AG09319 (cell line): ENCODE measurements around the gene SLC25A19.

Experiments
- DNase-seq: peaks from one replicate; pipeline ENCODE4 v3.0.0-alpha.2; 2010; ENCODE audit warnings: low read depth; ENCODE audit errors: extremely low read depth
- CTCF ChIP-seq: IDR thresholded peaks from 2 replicates; pipeline ENCODE4 v1.5.1; 2011; ENCODE audit warnings: low read depth, mild to moderate bottlenecking, inconsistent platforms, low read length, moderate library complexity

SLC25A19 gene

DNA sequence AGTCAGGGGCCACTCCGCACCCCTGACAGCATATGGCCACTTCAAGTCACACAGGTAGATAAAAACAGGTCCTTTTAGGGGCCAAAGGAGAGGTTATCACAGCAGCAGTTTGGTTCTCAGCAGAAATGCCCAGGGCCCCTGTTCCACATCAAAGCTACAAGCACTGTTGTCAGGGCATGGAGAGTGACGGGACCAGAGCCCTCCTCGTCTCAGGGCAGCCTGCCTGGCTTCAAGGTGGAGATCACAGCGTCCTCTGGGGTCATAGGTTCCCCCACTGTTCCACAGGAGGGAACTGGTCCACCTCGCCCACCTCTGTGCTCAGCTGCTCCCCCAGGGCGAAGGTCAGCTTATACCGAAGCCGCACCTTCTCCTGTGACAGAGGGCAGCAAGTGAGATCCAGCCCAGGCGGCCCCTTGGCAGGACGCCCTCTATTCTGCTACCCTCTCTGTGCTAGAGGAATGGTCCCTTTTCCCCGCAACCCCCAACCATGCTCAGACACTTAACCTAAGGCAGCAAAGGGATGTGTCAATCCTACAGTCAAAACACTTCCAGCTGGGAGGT lies 51.1 kb downstream of the SLC25A19 start:
- no peak for TF ChIP-seq CTCF
- no peak for DNase-seq

DNA sequence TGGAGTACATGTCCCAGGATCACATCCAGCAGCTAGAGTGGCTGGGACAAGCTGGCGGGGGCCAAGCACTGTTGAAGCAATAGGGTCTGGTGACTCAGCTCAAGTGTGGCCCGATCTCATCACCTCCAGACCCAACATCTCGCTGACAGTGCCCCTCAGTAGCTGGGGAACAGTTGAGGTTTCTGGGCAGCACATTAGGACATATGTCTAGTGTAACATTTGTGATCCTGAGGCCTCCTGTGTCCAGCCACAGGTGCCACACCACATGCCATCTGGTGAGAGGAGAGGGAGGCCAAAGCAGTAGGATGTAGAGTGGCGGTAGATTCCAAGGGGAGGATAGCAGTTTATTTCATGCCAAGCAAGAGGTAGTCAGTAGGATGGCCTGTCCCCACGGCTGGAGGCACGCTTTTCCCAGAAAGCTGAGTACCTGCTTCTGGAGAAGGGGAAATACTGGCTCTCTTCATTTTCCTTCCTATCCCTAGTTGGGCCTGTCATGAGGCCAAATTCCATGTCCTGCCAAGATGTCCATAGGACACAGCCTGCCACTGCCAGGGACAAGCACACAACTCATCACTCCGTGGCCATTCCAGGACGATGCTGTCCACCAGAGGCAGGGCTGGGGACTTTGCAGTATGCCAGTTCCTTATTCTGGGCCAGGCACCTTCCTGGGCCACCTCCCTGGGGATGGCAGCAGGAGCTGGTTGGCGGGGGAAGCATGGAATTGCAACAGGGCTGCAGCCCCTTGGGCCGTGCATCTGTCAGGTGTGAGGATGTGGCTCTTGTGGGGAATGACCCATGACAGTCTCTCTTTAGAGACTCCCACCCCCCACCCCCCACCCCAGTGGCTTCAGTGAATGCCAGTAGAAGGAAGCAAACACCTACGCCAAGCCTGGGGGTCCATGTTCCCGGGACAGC lies 51.9 kb downstream of the SLC25A19 start:
- DNase-seq, result no peak
- TF ChIP-seq CTCF, result no peak

DNA sequence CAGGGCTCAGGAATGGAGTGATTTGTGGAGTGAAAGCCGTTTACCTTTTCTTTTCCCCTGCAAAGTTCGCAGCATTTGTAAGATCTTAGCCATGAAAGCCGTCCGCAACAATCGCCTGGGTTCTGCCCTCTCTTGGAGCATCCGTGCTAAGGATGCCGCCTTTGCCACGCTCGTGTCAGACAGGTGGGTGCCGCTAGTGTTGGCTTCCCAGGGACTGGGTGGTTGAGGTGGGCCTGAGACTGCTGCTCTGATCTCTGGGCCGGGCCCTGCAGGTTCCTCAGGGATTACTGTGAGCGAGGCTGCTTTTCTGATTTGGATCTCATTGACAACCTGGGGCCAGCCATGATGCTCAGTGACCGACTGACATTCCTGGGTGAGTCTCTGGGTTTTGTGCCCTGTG lies 56.4 kb downstream of the SLC25A19 start:
- DNase-seq, result no peak
- no peak for TF ChIP-seq CTCF

- no peak for DNase-seq
- no peak for TF ChIP-seq CTCF
Measured at GRCh38 chr17:75231741-75232464, 57.3 kb downstream of the SLC25A19 start.

- TF ChIP-seq CTCF, result no peak
- no peak for DNase-seq
Measured at GRCh38 chr17:75231071-75231470, 58.2 kb downstream of the SLC25A19 start.

DNA sequence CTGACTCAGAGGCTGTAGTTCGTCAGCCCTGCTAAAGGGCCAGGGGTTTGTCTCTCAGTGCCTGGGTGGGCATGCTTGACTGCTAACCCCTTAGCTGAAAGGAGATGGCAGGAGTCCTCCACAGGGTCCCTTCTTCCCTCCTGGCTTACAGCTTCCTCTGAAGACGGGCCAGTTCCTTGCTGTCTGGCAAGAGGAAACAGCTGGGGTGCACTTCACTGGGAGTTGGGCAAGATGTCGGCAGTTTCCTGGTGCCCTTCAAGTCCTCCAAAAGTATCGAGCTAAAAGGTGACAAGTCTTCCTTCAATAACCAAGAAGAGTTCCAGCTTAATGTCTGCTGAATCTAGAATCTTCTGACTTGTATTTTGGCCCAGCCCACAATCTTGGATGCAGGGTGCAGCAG lies 60.4 kb downstream of the SLC25A19 start:
- TF ChIP-seq CTCF, result no peak
- no peak for DNase-seq

- TF ChIP-seq CTCF, result no peak
- no peak for DNase-seq
Measured at GRCh38 chr17:75228305-75228704, 60.9 kb downstream of the SLC25A19 start.
